Erythroblast (primary cell): ENCODE measurements around the gene RASSF3.

Experiments
- GATA1 ChIP-seq: IDR thresholded peaks from 2 replicates; pipeline ENCODE4 v1.6.1; 2011; ENCODE audit warnings: low read depth, mild to moderate bottlenecking, control low read depth, low read length, moderate library complexity
- POLR2A ChIP-seq: IDR thresholded peaks from 2 replicates; pipeline ENCODE4 v1.6.1; 2011; ENCODE audit warnings: mild to moderate bottlenecking, low read length

DNA sequence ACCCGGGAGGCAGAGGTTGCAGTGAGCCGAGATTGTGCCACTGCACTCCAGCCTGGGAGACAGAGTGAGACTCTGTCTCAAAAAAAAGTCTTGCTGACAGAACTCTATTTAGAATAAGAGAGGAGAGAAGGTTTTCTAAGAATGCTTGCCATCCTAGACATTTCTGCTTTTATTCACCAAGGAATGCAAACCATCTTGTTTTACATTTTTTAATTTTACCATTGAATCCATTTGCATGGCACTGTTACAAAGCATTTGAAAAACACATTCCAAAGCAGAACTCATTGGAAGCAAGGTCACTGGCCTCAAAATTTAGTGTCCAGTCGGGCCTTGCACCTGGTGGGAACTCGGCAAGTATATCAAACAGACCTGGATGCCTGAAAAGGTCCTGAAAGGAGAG is 44.2 kb upstream of the RASSF3 start:
- no peak for TF ChIP-seq GATA1
- TF ChIP-seq POLR2A, result no peak
